Measurements from ENCODE around the gene VCP. TPM values are rescaled to one million over a fixed set of nuclear protein-coding genes. Genes with fewer than 3 reads are reported as not detected.

VCP gene
- total RNA-seq, result 100 to 1,000 TPM; 150 to 157 TPM

DNA sequence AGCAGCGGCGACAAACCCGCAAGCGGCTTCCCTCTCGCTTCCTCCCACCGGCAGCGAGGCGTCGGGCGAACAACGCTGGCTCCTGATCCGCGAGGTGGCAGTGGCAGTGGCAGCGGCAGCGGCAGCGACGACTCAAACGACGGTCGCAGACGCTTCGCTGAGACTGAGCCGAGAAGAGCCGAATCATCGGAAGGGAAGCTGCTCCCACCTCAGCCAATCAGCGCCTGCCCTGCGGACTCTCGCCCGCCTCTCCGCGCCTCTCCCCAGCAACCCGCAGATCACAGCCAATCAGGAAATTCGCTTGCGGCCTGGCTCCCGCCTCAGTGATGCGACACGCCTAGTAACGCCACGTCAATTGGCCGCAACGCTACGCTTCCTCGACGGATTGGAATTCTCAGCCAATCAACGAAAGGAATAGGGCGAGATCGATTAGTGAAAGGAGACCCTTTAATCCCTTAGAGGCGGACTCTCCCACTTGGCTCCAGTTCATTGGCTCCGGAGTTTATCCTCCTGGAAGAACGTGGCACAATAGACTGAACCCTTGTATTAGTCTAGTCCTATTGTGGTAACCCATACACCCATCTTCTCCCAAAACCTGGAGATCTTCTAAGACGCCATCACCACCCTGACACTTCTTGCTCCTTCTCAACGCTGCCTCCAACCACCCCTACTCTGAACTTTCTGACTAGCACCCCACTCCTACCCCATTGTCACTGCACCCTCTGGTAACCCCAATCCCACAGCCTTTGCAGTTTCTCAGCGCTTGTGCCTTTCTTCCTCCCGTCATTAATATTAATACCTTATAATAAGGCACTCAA lies at the start of gene VCP:
VCP (minus strand) TSS at position 165 of the 818 bp plus-strand sequence. CDS start 272 bp downstream, outside the sequence.
- peak within 1 kb of the TSS; percentile 100 for H3K27ac ChIP-seq
- H3K4me3 ChIP-seq, result peak within 1 kb of the TSS; percentile 99 to 100
- peak; percentile 99 for DNase-seq (ENCODE audit: low spot score)
- H3K4me1 ChIP-seq, result peaks cover 0 to 41% of the 10 kb centered on the region in 2 donors
- H3K36me3 ChIP-seq, result peaks cover 9% of the 10 kb centered on the region
- TF ChIP-seq, protein P1, sequence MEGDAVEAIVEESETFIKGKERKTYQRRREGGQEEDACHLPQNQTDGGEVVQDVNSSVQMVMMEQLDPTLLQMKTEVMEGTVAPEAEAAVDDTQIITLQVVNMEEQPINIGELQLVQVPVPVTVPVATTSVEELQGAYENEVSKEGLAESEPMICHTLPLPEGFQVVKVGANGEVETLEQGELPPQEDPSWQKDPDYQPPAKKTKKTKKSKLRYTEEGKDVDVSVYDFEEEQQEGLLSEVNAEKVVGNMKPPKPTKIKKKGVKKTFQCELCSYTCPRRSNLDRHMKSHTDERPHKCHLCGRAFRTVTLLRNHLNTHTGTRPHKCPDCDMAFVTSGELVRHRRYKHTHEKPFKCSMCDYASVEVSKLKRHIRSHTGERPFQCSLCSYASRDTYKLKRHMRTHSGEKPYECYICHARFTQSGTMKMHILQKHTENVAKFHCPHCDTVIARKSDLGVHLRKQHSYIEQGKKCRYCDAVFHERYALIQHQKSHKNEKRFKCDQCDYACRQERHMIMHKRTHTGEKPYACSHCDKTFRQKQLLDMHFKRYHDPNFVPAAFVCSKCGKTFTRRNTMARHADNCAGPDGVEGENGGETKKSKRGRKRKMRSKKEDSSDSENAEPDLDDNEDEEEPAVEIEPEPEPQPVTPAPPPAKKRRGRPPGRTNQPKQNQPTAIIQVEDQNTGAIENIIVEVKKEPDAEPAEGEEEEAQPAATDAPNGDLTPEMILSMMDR (IDR thresholded peaks at IDR 0.05), result no peak
- H3K9me3 ChIP-seq, result no peaks in the 10 kb centered on the region
- H3K27me3 ChIP-seq, result no peaks in the 10 kb centered on the region

DNA sequence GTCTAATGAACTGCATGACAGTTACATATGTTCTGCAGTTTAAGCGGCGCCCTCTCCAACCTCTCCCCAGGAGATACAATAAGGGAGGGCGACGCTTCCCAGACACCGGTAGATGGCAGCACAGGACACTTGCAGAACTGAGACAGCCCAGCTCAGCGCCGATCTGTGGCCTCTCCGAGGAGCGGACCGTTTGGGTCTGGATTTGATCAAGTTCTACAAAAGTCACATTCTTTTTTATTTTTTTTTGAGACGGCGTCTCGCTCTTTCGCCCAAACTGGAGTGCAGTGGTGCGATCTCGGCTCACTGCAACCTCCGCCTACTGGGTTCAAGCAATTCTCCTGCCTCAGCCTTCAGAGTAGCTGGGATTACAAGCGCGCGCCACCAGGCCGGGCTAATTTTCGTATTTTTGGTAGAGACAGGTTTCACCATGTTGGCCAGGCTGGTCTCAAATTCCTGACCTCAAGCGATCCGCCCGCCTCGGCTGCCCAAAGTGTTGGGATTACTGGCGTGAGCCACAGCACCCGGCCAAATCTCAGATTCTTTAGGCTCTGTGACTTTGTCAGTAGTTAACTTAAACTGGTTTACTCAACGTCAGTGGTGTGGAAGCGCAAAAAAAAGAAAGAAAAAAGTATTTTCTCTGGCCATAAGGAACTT lies 44.6 kb upstream of the VCP start:
- H3K4me1 ChIP-seq, result peaks cover 0 to 47% of the 10 kb centered on the region in 2 donors
- H3K36me3 ChIP-seq, result no peaks in the 10 kb centered on the region
- TF ChIP-seq, protein P1 (IDR thresholded peaks at IDR 0.05), result peak; percentile 92 to 96
- no peaks in the 10 kb centered on the region for H3K27me3 ChIP-seq
- H3K27ac ChIP-seq, result peak overlapping the region; percentile 90 to 98
- no peaks in the 10 kb centered on the region for H3K9me3 ChIP-seq
- DNase-seq (ENCODE audit: low spot score), result peak; percentile 95
- H3K4me3 ChIP-seq, result peak overlapping the region; percentile 62 to 65

DNA sequence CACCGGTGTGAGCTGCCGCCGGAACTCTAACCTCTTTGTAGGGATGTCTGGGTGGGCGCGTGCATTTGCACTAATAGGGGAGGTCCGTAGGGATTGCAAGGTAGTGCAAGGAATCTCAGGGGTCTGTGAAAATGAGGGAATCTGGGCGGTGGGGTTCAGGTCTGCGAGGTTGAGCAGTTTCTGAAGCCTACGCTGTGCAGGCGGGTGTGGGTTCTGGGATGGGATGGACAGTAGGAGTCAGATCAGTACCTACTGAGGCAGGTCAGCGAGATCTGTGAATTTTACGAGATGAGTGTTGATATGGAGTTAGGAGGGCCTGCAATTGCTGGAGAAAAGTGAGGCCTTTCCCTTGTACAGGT lies 44.1 kb upstream of the VCP start:
- TF ChIP-seq, protein P1 (IDR thresholded peaks at IDR 0.05), result no peak
- Histone ChIP-seq H3K36me3 (no peaks in the 10 kb centered on the region), H3K9me3 (no peaks in the 10 kb centered on the region), H3K27ac (peak overlapping the region; percentile 90 to 98), H3K4me3 (peak overlapping the region; percentile 62 to 65), H3K4me1 (peaks cover 0 to 51% of the 10 kb centered on the region in 2 donors), H3K27me3 (no peaks in the 10 kb centered on the region)
- DNase-seq (ENCODE audit: low spot score), result no peak

DNA sequence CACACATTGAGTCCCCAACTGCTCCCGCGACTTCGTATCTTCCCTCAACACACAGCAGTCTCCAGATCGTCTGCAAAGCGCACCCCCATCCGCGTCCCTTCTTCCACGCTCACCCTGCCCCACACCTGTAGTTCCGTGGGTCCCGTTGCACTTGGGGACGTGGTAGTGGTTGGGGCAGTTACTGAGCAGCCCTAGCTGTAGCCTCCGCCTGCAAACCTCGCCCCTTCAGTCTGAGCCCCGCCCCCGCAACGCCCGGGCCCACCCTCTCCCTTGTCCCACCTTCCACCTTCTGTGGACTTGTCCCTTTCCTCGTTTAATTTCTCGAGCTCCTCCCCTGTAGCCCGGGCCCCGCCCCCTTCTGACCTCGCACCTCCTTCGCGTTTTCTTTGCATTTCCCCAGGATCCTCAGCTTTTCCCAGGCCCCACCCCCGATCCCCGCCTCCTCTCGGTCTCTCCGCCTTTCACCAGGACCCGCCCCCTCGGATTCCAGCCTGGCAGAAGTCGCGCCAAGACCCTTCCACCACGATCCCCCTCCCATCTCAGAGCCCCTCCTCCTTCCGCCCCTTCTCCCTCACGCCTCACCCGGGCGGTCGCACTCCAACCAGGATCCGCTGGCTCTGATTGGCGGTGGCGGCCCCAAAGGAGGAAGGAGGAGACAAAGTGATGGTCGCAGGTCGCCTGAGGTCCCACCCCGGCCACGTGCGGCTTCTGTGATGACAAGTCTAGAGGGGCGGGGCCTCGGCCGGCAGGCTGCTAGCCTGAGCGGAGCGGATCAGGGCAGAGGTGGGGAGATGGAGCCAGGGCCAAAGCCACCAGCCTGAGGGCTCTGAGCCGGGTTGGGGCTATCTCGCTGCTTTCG lies 43.5 kb upstream of the VCP start, which contains the start of gene ATOSB:
ATOSB (minus strand) TSS at position 183 of the 859 bp plus-strand sequence. CDS start 7,588 bp downstream, outside the sequence.
- Histone ChIP-seq H3K4me1 (peaks cover 0 to 53% of the 10 kb centered on the region in 2 donors), H3K9me3 (no peaks in the 10 kb centered on the region), H3K4me3 (peak within 1 kb of the TSS; percentile 62 to 65), H3K36me3 (no peaks in the 10 kb centered on the region), H3K27ac (peak within 1 kb of the TSS; percentile 90 to 98), H3K27me3 (no peaks in the 10 kb centered on the region)
- TF ChIP-seq, protein P1 (IDR thresholded peaks at IDR 0.05), result no peak
- peak; percentile 99 for DNase-seq (ENCODE audit: low spot score)

DNA sequence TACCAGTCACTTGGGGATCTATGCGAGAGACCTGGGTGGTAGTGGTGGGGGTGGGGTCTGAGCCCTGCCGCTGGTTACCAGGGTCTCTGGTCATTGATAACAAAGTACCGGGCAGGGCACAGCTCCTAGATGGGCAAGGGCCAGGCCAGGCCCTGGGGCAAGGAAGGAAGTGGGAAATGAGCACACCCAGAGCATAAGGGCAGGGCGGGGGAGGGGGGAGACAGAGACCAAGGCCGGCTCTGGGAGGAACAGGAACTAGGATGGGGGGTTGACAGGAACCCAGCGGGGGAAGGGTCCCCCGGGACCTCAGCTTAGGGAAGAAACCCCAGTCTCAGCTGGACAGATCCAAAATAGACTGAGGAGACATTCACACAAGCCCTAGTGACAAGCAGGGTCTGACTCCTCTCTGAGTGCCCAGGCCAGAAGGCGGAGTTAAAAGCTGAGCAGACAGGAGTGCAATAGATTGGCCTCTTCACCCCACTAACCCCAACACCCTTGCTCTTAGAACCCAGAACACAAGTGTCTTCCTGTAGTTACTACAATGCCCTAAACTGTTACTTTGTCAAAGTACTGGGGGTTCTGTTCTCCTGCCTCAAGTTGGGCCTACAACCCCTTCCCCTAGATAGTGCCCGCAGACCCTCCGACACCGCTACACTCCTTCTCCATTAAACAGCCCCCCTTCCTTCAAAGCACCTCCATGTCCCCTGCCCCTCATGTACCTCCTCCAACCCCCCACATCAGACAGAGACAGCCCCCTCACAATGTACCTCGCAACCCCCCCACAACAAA lies 42.6 kb upstream of the VCP start:
- H3K27me3 ChIP-seq, result no peaks in the 10 kb centered on the region
- H3K9me3 ChIP-seq, result no peaks in the 10 kb centered on the region
- peaks cover 0 to 62% of the 10 kb centered on the region in 2 donors for H3K4me1 ChIP-seq
- TF ChIP-seq, protein P1 (IDR thresholded peaks at IDR 0.05), result no peak
- peak overlapping the region; percentile 62 to 65 for H3K4me3 ChIP-seq
- peak; percentile 80 for DNase-seq (ENCODE audit: low spot score)
- H3K27ac ChIP-seq, result peak overlapping the region; percentile 90 to 98
- H3K36me3 ChIP-seq, result no peaks in the 10 kb centered on the region
